Type B pancreatic cell (in vitro differentiated cells): ENCODE data around the gene BUB1B. TPM values are rescaled to one million over a fixed set of nuclear protein-coding genes. Genes with fewer than 3 reads are reported as not detected.

Experiments used
- DNase-seq: peaks from one replicate; pipeline ENCODE4 v3.0.0; 2021; ENCODE audit warnings: mixed read lengths; ENCODE audit not compliant: unreplicated experiment; ENCODE audit errors: extremely low spot score
- H3K27ac Mint-ChIP-seq: 2 replicates; pipeline ENCODE4 v1.8.0; 2021; ENCODE audit warnings: mild to moderate bottlenecking, mixed read lengths
- H3K27me3 Mint-ChIP-seq: 2 replicates; pipeline ENCODE4 v1.8.0; 2021; ENCODE audit warnings: mixed read lengths
- H3K36me3 Mint-ChIP-seq: 2 replicates; pipeline ENCODE4 v1.8.0; 2021; ENCODE audit warnings: mixed read lengths
- H3K4me1 Mint-ChIP-seq: one replicate; pipeline ENCODE4 v1.8.0; 2021; ENCODE audit warnings: mixed read lengths; ENCODE audit not compliant: unreplicated experiment
- H3K4me3 Mint-ChIP-seq: 2 replicates; pipeline ENCODE4 v1.8.0; 2021; ENCODE audit warnings: mild to moderate bottlenecking, mixed read lengths
- H3K9me3 Mint-ChIP-seq: 2 replicates; pipeline ENCODE4 v1.8.0; 2021; ENCODE audit warnings: mixed read lengths
- total RNA-seq: library from RNA; stranded (reverse); gene quantifications from 2 replicates; pipeline ENCODE4 v1.2.1, GENCODE V29; 2021; ENCODE audit warnings: low replicate concordance
- TF ChIP-seq, protein P1 (sequence below): fragments of 200-600 bp; sonication (generic); conservative IDR thresholded peaks from 2 replicates; pipeline ENCODE4 v1.5.0; 2021; ENCODE audit warnings: antibody characterized with exemption, mild to moderate bottlenecking

BUB1B gene
- total RNA-seq, 1 donor from 2014 or later, result 69.5 TPM

DNA sequence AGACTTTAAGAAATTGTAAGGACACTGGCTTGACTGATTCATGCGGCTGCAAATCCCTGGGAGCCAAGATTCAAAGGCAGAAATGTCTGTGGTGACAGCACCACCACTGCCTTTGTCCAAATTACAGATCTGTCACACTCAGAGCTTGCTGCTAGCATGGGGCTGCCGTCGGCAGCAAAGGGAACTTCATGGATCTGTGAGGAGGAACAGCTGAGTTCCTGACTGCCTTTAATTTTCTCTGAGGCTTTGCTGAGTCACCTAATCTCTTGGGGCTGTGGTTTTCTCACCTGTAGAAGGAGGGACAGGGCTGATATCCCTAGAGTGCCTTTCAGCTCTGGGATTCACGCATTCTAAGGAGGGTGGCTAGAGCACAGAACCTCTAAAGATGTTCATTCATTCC is 73.9 kb downstream of the BUB1B start:
- H3K27me3 Mint-ChIP-seq, result peaks cover 13% of the 10 kb centered on the region
- H3K36me3 Mint-ChIP-seq, result peaks cover under 1% of the 10 kb centered on the region
- DNase-seq, result no peak
- H3K9me3 Mint-ChIP-seq, result no peaks in the 10 kb centered on the region
- H3K4me1 Mint-ChIP-seq, result peaks cover 6% of the 10 kb centered on the region
- TF ChIP-seq, protein P1, sequence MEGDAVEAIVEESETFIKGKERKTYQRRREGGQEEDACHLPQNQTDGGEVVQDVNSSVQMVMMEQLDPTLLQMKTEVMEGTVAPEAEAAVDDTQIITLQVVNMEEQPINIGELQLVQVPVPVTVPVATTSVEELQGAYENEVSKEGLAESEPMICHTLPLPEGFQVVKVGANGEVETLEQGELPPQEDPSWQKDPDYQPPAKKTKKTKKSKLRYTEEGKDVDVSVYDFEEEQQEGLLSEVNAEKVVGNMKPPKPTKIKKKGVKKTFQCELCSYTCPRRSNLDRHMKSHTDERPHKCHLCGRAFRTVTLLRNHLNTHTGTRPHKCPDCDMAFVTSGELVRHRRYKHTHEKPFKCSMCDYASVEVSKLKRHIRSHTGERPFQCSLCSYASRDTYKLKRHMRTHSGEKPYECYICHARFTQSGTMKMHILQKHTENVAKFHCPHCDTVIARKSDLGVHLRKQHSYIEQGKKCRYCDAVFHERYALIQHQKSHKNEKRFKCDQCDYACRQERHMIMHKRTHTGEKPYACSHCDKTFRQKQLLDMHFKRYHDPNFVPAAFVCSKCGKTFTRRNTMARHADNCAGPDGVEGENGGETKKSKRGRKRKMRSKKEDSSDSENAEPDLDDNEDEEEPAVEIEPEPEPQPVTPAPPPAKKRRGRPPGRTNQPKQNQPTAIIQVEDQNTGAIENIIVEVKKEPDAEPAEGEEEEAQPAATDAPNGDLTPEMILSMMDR, result no peak
- H3K4me3 Mint-ChIP-seq, result no peak overlapping the region
- H3K27ac Mint-ChIP-seq, result no peak overlapping the region

DNA sequence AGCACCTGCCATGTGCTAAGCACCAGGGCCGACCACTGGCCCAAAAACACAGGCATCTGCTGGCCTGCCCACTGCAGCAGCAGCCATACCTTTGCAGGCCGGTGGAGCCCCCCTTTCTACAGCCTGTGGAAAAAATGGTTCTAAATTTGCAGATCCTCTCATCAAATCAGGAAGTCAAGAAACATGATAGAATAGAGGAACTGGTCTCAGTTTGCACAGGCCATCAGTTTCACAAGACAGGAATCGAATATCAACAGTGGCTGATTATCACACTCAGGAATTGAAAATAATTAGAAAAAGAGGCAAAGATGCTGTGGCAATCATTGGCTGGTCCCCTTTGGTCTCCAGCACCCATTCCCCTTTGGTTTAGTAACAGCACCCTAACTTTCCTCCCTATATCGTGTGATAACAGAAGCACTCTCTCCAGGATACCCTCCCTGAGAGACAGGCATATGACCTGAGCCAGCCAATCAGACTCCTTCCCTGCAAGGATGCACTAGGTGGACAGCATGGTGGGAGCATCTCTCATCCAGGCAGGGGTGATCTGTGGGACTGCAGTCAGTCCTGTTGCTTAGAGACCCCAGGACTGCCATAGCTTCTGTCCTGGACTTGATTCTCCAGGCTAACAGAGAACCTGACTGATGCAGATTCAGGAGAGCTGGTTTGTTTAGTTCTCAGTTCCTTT is 74.5 kb downstream of the BUB1B start:
- TF ChIP-seq, protein P1, result no peak
- Mint-ChIP-seq H3K9me3 (no peaks in the 10 kb centered on the region), H3K27ac (no peak overlapping the region), H3K36me3 (no peaks in the 10 kb centered on the region), H3K27me3 (peaks cover 13% of the 10 kb centered on the region), H3K4me1 (peaks cover 6% of the 10 kb centered on the region), H3K4me3 (no peak overlapping the region)
- DNase-seq, result no peak

DNA sequence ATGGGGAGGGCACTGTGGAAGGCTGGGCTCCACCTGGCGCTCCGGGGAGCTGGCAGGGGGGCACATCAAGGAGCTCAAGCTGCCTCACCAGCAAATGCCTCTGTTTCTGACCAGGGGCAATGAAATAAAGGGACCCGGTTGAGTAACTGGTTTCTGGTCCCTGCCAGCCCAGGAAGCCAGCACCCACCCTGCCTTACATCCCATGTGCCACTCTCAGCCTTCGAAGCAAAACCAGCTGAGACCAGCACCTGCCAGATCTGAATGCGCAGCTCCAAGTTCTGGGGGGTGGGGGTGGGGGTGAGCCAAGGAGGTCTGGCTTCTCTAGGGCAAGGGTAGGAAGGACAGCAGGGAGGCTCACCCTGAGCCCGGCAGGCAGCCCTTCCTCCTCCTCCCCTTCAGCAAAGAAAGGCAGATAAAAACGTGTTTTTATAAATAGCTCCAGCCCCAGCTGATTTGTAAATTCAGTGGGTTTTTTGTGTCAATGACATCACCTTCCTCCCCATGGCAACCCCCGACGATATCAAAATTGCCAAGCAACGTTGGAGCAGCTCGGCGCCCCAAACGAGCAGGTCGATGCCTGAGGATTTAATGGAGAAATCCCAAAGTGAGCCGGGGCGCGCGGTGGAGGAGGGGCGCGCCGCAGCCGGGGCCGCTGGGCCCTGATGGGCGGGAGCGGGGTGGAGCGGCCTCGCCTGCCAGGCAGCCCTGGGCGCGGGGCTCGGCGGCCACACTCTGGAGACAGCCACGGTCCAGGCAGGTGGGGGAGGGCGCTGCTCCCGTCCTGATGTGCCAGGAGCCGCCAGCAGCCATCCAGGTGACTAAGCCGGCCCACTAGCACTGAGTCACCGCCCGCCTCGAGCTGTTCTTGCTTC is 77.9 kb downstream of the BUB1B start, which contains the start of gene PAK6:
PAK6 (plus strand) TSS at position 532 of the 872 bp plus-strand sequence. CDS start 25,723 bp downstream, outside the sequence.
- DNase-seq, result no peak
- H3K4me3 Mint-ChIP-seq, result peak within 1 kb of the TSS; percentile 76
- peaks cover 6% of the 10 kb centered on the region for H3K4me1 Mint-ChIP-seq
- peak within 1 kb of the TSS; percentile 68 for H3K27ac Mint-ChIP-seq
- TF ChIP-seq, protein P1, result no peak
- H3K36me3 Mint-ChIP-seq, result no peaks in the 10 kb centered on the region
- H3K27me3 Mint-ChIP-seq, result peaks cover 13% of the 10 kb centered on the region
- no peaks in the 10 kb centered on the region for H3K9me3 Mint-ChIP-seq

DNA sequence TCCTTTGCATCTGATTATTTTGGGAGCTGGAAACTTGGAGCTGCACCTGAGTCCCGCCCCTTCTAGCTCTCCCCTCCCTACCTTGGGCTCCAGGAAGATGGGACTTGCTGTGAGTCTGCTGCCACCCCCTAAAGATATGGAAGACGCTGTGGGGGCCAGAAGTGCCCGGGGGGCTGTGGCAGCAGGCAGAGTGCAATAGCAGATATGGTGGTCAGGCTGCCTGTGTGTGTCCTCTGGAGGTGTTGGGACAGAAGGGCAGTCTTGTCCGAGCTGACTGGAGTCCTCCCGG is 78.5 kb downstream of the BUB1B start:
- H3K36me3 Mint-ChIP-seq, result no peaks in the 10 kb centered on the region
- peak overlapping the region; percentile 68 for H3K27ac Mint-ChIP-seq
- H3K4me3 Mint-ChIP-seq, result peak overlapping the region; percentile 76
- H3K4me1 Mint-ChIP-seq, result peaks cover 6% of the 10 kb centered on the region
- TF ChIP-seq, protein P1, result no peak
- no peak for DNase-seq
- H3K9me3 Mint-ChIP-seq, result no peaks in the 10 kb centered on the region
- H3K27me3 Mint-ChIP-seq, result peaks cover 13% of the 10 kb centered on the region

DNA sequence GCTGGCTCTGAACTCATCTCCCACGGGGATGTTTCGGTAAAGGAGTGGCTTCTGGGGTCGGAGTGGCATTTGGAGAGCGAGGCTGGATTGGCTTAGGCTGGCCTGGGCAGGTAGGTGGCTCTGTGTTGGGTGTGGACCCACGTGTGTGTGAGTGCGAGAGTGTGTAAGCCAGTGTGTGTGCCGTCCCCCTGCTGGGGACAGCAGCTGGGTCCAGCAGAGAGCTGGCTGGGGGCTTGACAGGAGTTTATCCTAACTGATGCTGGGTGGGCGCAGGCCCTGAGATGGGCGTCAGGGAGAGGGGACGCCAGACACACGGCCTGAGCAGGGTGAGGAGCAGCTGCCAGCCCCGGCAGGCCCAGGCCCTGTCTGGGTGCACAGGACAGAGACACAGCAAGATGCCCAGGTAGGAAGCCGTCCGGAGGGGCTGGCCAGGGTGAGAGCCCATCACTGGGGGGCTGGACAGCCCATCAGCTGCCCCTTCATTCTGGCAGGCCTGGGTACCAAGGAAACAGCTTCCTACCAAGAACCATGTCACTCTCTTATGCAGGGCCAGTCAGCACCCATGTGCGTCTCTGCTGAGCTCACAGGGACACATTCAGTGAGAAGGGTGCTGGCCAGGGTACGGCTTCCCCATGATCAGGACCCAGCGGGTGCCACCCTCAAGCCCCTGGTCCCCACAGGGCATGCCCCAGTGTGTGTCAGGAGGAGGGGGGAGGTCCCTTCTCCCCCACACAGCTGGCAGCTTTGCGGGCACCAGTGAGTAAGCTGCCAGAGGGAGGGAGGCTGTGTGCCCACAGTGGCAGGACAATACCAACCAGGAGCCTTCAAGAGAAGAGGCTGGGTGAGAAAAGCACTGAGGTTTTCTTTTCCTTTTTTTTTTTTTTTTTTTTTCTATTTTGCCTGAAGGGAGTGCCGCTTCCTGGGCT is 79.1 kb downstream of the BUB1B start:
- Mint-ChIP-seq H3K27ac (peak overlapping the region; percentile 68), H3K9me3 (no peaks in the 10 kb centered on the region), H3K36me3 (no peaks in the 10 kb centered on the region), H3K27me3 (peaks cover 13% of the 10 kb centered on the region), H3K4me3 (peak overlapping the region; percentile 76), H3K4me1 (peaks cover 10% of the 10 kb centered on the region)
- DNase-seq, result no peak
- TF ChIP-seq, protein P1, result no peak
